NCI-H2196 treated with DMSO at 0.1 percent for 48 hours (cell line): ENCODE results near the gene SHB.

ENCODE experiments used
- DNase-seq: peaks from one replicate; lab custom pipeline; 2025; ENCODE audit not compliant: unreplicated experiment; lab: John Stamatoyannopoulos, UW

Gene SHB

GRCh38 chr9:37942621-37943344 lies 126.2 kb downstream of the SHB start:
- no peak for DNase-seq

- no peak for DNase-seq
These were observed 127.8 kb downstream of the SHB start for GRCh38 chr9:37941253-37941652.

GRCh38 chr9:37939575-37940095 lies 129.4 kb downstream of the SHB start:
- DNase-seq: no peak

- DNase-seq: no peak
These were observed 130.7 kb downstream of the SHB start for GRCh38 chr9:37938121-37938891.

GRCh38 chr9:37937366-37937765 lies 131.7 kb downstream of the SHB start:
- no peak for DNase-seq

- no peak for DNase-seq
These were observed 132.1 kb downstream of the SHB start for GRCh38 chr9:37936965-37937364.

- DNase-seq: no peak
These were observed 132.7 kb downstream of the SHB start for GRCh38 chr9:37936376-37936775.

- no peak for DNase-seq
These were observed 133.9 kb downstream of the SHB start for GRCh38 chr9:37935096-37935495.

- DNase-seq: no peak
These were observed 137.4 kb downstream of the SHB start for GRCh38 chr9:37931592-37931991.

GRCh38 chr9:37929441-37929895 lies 139.6 kb downstream of the SHB start:
- no peak for DNase-seq

GRCh38 chr9:37928552-37929430 lies 140.2 kb downstream of the SHB start:
- no peak for DNase-seq

- no peak for DNase-seq
These were observed 141.2 kb downstream of the SHB start for GRCh38 chr9:37927601-37928551.

- DNase-seq: no peak
These were observed 141.9 kb downstream of the SHB start for GRCh38 chr9:37927132-37927531.

- no peak for DNase-seq
These were observed 142.3 kb downstream of the SHB start for GRCh38 chr9:37926737-37927118.

GRCh38 chr9:37925786-37926736 lies 143.0 kb downstream of the SHB start:
- no peak for DNase-seq

- no peak for DNase-seq
These were observed 144.0 kb downstream of the SHB start for GRCh38 chr9:37925006-37925405.

GRCh38 chr9:37924538-37924937 lies 144.5 kb downstream of the SHB start:
- DNase-seq: no peak

- DNase-seq: no peak
These were observed 145.1 kb downstream of the SHB start for GRCh38 chr9:37923796-37924427.
